GM12891 (cell line): ENCODE results near the gene NECAP2.
"Not testable (repeated sequence)": the region's sequence is repeated elsewhere in the genome, so short reads cannot be mapped to it uniquely, and the experiment has no call there.

Experiments
- PAX5 ChIP-seq: IDR thresholded peaks from 2 replicates; pipeline ENCODE4 v1.6.1; 2011; ENCODE audit warnings: low read length, moderate library complexity, mild to moderate bottlenecking; ENCODE audit not compliant: insufficient read depth, severe bottlenecking
- POLR2A ChIP-seq: IDR thresholded peaks from 2 replicates; pipeline ENCODE4 v1.6.1; 2011; ENCODE audit warnings: low read depth, low read length, control low read depth
- POLR2AphosphoS5 ChIP-seq: IDR thresholded peaks from 2 replicates; pipeline ENCODE4 v1.6.1; 2011; ENCODE audit warnings: low read depth, low read length, control low read depth
- POU2F2 ChIP-seq: IDR thresholded peaks from 2 replicates; pipeline ENCODE4 v1.6.1; 2011; ENCODE audit warnings: low read depth, mild to moderate bottlenecking, control low read depth, low read length, moderate library complexity
- SPI1 ChIP-seq: IDR thresholded peaks from 2 replicates; pipeline ENCODE4 v1.6.1; 2011; ENCODE audit warnings: low read depth, low read length, control low read depth
- TAF1 ChIP-seq: IDR thresholded peaks from 2 replicates; pipeline ENCODE4 v1.6.1; 2011; ENCODE audit warnings: low read depth, low read length, control low read depth

DNA sequence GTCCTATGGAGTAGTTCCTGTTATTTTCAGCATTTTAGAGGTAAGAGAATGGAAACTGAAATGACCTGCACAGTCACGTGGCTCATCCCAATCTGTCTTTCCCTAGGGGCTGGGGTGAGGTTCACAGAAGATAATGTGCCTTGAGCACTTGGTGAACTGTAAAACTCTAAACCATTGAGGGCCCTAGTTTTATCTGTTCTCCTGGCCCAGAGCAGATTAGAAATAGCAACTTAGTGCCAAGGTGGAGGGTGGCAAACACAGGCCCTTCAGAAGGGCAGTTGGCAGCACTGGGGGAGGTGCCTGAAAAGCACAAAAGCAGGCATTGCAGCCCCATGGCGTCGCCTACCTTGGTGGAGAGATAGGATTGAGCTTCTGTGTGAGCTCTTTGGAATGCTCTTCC lies 14.4 kb downstream of the NECAP2 start:
- TF ChIP-seq POLR2AphosphoS5, TAF1, POLR2A, POU2F2, SPI1, PAX5: not testable (repeated sequence)
